Measurements from ENCODE around the gene RHOT2. TPM values are rescaled to one million over a fixed set of nuclear protein-coding genes. Genes with fewer than 3 reads are reported as not detected.

RHOT2 gene
- total RNA-seq, 1 donor from 2014 or later, result 163 TPM

DNA sequence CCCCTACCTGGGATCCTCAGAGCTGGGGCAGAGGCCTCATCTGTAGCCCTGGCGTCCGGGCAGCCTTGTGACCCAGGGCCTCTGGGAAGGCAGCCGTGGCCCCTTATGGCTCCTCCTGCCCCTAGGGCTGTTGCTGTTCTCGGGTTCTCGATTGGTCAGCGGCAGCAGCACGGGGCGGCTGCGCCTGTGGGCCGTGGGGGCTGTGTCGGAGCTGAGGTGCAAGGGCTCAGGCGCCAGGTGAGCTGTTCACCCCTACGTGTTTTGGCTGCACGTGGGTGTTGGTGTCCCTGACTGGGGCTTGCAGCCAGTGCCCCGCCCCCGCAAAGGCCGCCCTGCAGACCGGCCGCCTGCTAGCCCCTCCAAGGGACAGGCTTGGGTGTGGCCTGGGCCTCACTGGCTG lies 5.8 kb upstream of the RHOT2 start:
- H3K36me3 Mint-ChIP-seq, result no peaks in the 10 kb centered on the region
- TF ChIP-seq, protein P1, sequence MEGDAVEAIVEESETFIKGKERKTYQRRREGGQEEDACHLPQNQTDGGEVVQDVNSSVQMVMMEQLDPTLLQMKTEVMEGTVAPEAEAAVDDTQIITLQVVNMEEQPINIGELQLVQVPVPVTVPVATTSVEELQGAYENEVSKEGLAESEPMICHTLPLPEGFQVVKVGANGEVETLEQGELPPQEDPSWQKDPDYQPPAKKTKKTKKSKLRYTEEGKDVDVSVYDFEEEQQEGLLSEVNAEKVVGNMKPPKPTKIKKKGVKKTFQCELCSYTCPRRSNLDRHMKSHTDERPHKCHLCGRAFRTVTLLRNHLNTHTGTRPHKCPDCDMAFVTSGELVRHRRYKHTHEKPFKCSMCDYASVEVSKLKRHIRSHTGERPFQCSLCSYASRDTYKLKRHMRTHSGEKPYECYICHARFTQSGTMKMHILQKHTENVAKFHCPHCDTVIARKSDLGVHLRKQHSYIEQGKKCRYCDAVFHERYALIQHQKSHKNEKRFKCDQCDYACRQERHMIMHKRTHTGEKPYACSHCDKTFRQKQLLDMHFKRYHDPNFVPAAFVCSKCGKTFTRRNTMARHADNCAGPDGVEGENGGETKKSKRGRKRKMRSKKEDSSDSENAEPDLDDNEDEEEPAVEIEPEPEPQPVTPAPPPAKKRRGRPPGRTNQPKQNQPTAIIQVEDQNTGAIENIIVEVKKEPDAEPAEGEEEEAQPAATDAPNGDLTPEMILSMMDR (conservative IDR thresholded peaks at IDR 0.05), result no peak
- no peaks in the 10 kb centered on the region for H3K4me1 Mint-ChIP-seq (ENCODE audit: unreplicated experiment)
- H3K27ac Mint-ChIP-seq, result no peak overlapping the region
- H3K27me3 Mint-ChIP-seq, result no peaks in the 10 kb centered on the region
- DNase-seq (ENCODE audit: extremely low spot score, unreplicated experiment), result no peak
- H3K4me3 Mint-ChIP-seq, result no peak overlapping the region
- H3K9me3 Mint-ChIP-seq, result no peaks in the 10 kb centered on the region

DNA sequence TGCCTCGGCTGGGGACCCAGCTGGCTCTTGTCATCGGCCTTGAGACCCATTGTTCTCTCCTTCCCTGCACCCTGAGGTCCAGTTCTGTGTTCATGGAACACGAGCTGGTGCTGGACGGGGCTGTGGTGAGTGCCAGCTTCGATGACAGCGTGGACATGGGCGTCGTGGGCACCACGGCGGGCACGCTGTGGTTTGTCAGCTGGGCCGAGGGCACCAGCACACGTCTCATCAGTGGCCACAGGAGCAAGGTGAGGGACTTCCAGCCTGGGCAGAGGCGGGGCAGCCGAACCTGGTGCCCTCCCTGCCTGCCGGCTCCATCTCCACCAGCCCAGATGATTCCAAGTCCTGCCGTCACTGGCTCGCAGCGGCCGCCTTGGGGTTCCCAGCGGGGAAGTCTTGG lies 5.3 kb upstream of the RHOT2 start:
- H3K27ac Mint-ChIP-seq, result no peak overlapping the region
- H3K36me3 Mint-ChIP-seq, result no peaks in the 10 kb centered on the region
- H3K4me1 Mint-ChIP-seq (ENCODE audit: unreplicated experiment), result peaks cover 2% of the 10 kb centered on the region
- H3K27me3 Mint-ChIP-seq, result no peaks in the 10 kb centered on the region
- H3K4me3 Mint-ChIP-seq, result no peak overlapping the region
- TF ChIP-seq, protein P1 (conservative IDR thresholded peaks at IDR 0.05), result no peak
- no peak for DNase-seq (ENCODE audit: extremely low spot score, unreplicated experiment)
- no peaks in the 10 kb centered on the region for H3K9me3 Mint-ChIP-seq

DNA sequence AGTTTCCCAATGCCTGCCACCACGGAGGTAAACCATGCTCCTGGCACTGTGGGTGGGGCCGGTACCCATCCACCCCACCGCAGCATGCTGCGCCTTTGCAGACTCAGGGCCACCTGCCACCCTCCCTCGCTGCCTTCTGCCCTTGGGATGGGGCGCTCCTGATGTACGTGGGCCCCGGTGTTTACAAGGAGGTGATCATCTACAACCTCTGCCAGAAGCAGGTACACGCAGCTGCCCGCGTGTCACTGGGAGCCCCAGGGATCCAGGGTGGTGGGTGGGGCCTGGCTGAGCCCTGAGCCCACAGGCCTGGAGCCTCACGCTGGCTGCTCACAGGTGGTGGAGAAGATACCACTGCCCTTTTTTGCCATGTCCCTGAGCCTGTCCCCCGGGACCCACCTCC lies 1.4 kb upstream of the RHOT2 start:
- TF ChIP-seq, protein P1 (conservative IDR thresholded peaks at IDR 0.05), result no peak
- no peaks in the 10 kb centered on the region for H3K36me3 Mint-ChIP-seq
- H3K4me3 Mint-ChIP-seq, result no peak overlapping the region
- no peaks in the 10 kb centered on the region for H3K9me3 Mint-ChIP-seq
- H3K27ac Mint-ChIP-seq, result no peak overlapping the region
- no peaks in the 10 kb centered on the region for H3K27me3 Mint-ChIP-seq
- DNase-seq (ENCODE audit: extremely low spot score, unreplicated experiment), result no peak
- peaks cover 4% of the 10 kb centered on the region for H3K4me1 Mint-ChIP-seq (ENCODE audit: unreplicated experiment)

DNA sequence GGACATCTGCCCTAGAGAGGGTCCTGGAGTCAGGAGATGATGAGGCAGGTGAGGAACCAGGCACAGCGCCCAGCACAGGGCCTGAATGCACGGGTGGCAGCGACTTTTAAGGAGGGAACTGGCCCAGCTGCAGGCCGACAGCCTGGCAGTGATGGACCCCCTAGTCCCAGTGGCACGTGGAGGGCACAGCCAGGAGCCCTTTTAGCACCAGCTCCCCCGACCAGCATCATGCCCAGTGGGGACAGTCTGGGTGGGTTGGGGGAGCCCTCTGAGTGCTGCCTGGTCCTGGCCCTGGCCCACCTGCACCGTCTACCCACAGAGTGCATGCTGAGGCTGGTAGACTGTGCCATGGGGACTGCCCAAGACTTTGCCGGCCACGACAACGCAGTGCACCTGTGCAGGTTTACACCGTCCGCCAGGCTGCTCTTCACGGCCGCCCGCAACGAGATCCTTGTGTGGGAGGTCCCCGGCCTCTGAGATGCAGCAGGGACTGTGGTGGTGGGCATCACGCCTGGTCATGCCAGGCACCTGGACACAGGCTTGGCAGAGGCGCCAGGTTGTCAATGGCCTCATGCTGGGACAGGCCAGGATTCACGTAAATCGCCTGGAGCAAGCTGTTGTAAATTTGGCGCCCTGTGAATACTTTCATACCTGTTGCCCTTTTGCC lies 686 bp upstream of the RHOT2 start:
- no peaks in the 10 kb centered on the region for H3K36me3 Mint-ChIP-seq
- no peaks in the 10 kb centered on the region for H3K9me3 Mint-ChIP-seq
- peak overlapping the region; percentile 82 for H3K4me3 Mint-ChIP-seq
- TF ChIP-seq, protein P1 (conservative IDR thresholded peaks at IDR 0.05), result no peak
- H3K27ac Mint-ChIP-seq, result peak overlapping the region; percentile 59
- H3K4me1 Mint-ChIP-seq (ENCODE audit: unreplicated experiment), result peaks cover 4% of the 10 kb centered on the region
- no peak for DNase-seq (ENCODE audit: extremely low spot score, unreplicated experiment)
- no peaks in the 10 kb centered on the region for H3K27me3 Mint-ChIP-seq

DNA sequence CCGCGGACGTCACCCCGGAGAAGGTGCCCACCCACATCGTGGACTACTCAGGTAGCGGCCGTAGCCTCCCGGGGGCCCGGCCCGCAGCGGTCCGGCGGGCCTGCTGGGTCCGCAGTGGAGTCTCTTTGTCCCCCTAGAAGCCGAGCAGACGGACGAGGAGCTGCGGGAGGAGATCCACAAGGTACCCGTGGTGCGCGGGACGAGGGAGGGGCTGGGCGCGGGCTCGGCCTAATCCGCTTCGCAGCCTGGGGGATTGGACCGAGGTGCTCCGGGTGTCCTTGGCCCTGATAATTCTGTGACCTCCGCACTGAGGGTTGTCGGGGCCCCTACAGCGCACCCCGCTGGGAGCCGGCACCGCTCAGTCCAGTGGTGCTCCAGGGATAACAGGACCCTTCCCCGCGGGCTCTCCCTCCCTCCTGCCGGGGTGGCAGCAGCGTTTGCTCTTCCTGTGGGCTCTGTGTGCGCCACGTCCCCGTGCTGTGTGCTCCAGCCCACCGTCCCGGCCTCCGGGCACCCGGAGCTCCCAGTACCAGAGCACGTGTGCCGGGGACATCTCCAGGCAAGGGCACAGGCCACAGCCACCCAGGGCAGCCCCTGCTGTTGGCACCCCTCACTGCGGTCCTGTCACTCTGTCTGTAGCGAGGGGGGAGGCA lies 713 bp downstream of the RHOT2 start:
- Mint-ChIP-seq H3K4me3 (peak overlapping the region; percentile 79), H3K9me3 (no peaks in the 10 kb centered on the region), H3K36me3 (no peaks in the 10 kb centered on the region), H3K4me1 (ENCODE audit: unreplicated experiment) (peaks cover 4% of the 10 kb centered on the region), H3K27me3 (no peaks in the 10 kb centered on the region), H3K27ac (no peak overlapping the region)
- DNase-seq (ENCODE audit: extremely low spot score, unreplicated experiment), result no peak
- TF ChIP-seq, protein P1 (conservative IDR thresholded peaks at IDR 0.05), result no peak
